OCI-LY7 (cell line): ENCODE data around the gene ELMOD3.

Experiments
- EZH2phosphoT487 ChIP-seq: fragments of 200-600 bp; sonication (generic); IDR thresholded peaks from 2 replicates; pipeline ENCODE4 v1.6.1; 2018; ENCODE audit warnings: low read depth, borderline replicate concordance, mild to moderate bottlenecking, mixed run types, antibody characterized with exemption, low read length, moderate library complexity, mixed read lengths
- TF ChIP-seq, protein P1 (sequence below): fragments of 200-600 bp; sonication (generic); conservative IDR thresholded peaks from 2 replicates; pipeline ENCODE4 v1.5.1; 2014; ENCODE audit warnings: mild to moderate bottlenecking, antibody characterized with exemption, low read length, moderate library complexity, mixed read lengths

DNA sequence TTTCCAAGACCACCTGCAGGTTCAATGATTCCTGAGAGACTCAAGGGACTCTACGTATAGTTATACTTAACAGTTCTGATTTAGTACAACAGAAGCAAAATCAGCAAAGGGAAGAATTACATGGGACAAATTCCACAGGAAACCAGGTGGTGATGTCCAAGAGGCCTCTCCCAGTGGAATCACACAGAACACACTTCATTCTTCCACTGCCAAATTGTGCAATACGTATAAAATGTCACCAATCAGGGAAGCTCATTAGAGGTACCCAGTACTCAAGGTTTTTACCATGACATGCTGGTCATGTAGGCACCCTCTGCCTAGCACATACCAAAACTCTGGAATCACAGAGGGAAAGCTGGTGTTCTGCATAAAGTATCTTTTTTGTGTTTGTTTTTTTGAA, 33.2 kb downstream of the ELMOD3 start:
- TF ChIP-seq, protein P1, sequence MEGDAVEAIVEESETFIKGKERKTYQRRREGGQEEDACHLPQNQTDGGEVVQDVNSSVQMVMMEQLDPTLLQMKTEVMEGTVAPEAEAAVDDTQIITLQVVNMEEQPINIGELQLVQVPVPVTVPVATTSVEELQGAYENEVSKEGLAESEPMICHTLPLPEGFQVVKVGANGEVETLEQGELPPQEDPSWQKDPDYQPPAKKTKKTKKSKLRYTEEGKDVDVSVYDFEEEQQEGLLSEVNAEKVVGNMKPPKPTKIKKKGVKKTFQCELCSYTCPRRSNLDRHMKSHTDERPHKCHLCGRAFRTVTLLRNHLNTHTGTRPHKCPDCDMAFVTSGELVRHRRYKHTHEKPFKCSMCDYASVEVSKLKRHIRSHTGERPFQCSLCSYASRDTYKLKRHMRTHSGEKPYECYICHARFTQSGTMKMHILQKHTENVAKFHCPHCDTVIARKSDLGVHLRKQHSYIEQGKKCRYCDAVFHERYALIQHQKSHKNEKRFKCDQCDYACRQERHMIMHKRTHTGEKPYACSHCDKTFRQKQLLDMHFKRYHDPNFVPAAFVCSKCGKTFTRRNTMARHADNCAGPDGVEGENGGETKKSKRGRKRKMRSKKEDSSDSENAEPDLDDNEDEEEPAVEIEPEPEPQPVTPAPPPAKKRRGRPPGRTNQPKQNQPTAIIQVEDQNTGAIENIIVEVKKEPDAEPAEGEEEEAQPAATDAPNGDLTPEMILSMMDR = no peak
- no peak for TF ChIP-seq EZH2phosphoT487
